HCT116 (cell line): ENCODE measurements around the gene BABAM2. TPM values are rescaled to one million over a fixed set of nuclear protein-coding genes. Genes with fewer than 3 reads are reported as not detected.

Experiments
- ATAC-seq: fragments of 200-7000 bp; cut with Tn5 transposase; 2 replicates; pipeline ENCODE4 v1.9.1; 2020; ENCODE audit warnings: mild to moderate bottlenecking, moderate library complexity
- BruUV-seq: library from RNA; stranded (reverse); fragments of 400-500 nt; replicated peaks from 2 replicates; lab custom pipeline; 2021; lab: Mats Ljungman, UMichigan
- CTCF ChIA-PET: fragments of 300-600 bp; sonication (Branson Sonifier 250); formaldehyde crosslinking; loops from one replicate; lab custom pipeline; 2021; ENCODE audit warnings: antibody characterized with exemption; lab: Charles Lee
- POLR2A ChIA-PET: fragments of 300-600, 350-600 bp; sonication (Branson Sonifier 250); formaldehyde crosslinking; loops from one replicate; lab custom pipeline; 2021; ENCODE audit warnings: antibody characterized with exemption; lab: Charles Lee
- RAD21 ChIA-PET, 2 experiments: fragments of 300-600 bp; sonication (Branson Sonifier 250); formaldehyde crosslinking; loops; one replicate each; lab custom pipeline; 2023; ENCODE audit warnings: low total read pairs in 2 of 2; ENCODE audit not compliant: uncharacterized antibody in 2 of 2, unreplicated experiment in 2 of 2, low non-redundant PET in 1 of 2; lab: Charles Lee
- DNase-seq: peaks from one replicate; pipeline ENCODE4 v3.0.0-alpha.2; 2010; ENCODE audit warnings: low read depth, low spot score
- H2AFZ ChIP-seq: fragments of 200-600 bp; shearing (Covaris generic), sonication (generic); 2 replicates; pipeline ENCODE4 v1.6.1; 2017; ENCODE audit warnings: low read depth, mixed run types, mixed read lengths, antibody characterized with exemption, low read length; ENCODE audit not compliant: poor library complexity, severe bottlenecking
- H3K27ac ChIP-seq: 2 replicates; pipeline ENCODE4 v1.5.1; 2012; ENCODE audit warnings: low read depth, low read length
- H3K27me3 ChIP-seq: fragments of 200-600 bp; sonication (generic); 2 replicates; pipeline ENCODE4 v1.6.1; 2016; ENCODE audit warnings: mixed run types, low read length, mixed read lengths; ENCODE audit not compliant: insufficient read depth
- H3K36me3 ChIP-seq, 2 experiments: fragments of 200-500 bp in 1 of 2; fragments of 200-600 bp in 1 of 2; sonication (Bioruptor generic) in 1 of 2; sonication (generic) in 1 of 2; 2 replicates each; pipeline versions ENCODE4 v1.5.1 to v1.6.1; 2014 to 2016; ENCODE audit warnings: low read length in 2 of 2, inconsistent platforms in 1 of 2, mixed read lengths in 1 of 2, mixed run types in 1 of 2; ENCODE audit not compliant: insufficient read depth in 2 of 2, control insufficient read depth in 1 of 2
- H3K4me1 ChIP-seq, 2 experiments: fragments of 200-600 bp in 1 of 2; sonication (generic) in 1 of 2; 2 replicates each; pipeline versions ENCODE4 v1.5.1 to v1.6.1; 2012 to 2017; ENCODE audit warnings: low read length in 2 of 2, inconsistent platforms in 1 of 2, mild to moderate bottlenecking in 1 of 2, mixed read lengths in 1 of 2, mixed run types in 1 of 2, moderate library complexity in 1 of 2; ENCODE audit not compliant: insufficient read depth in 2 of 2, control insufficient read depth in 1 of 2
- H3K4me2 ChIP-seq: fragments of 200-600 bp; sonication (generic); 2 replicates; pipeline ENCODE4 v1.6.1; 2017; ENCODE audit warnings: mixed run types, low read length, mixed read lengths
- H3K4me3 ChIP-seq, 2 experiments: fragments of 200-600 bp in 1 of 2; sonication (generic) in 1 of 2; replicated peaks in 1 of 2; 2 replicates each; pipeline ENCODE4 v1.5.1; 2011 to 2016; ENCODE audit warnings: low read length in 2 of 2, control low read depth in 1 of 2, low read depth in 1 of 2, mild to moderate bottlenecking in 1 of 2, mixed read lengths in 1 of 2, mixed run types in 1 of 2
- H3K79me2 ChIP-seq: fragments of 200-600 bp; sonication (generic); 2 replicates; pipeline ENCODE4 v1.6.1; 2017; ENCODE audit warnings: mild to moderate bottlenecking, mixed run types, low read length, moderate library complexity, mixed read lengths; ENCODE audit not compliant: insufficient read depth
- H3K9ac ChIP-seq: fragments of 200-600 bp; sonication (generic); 2 replicates; pipeline ENCODE4 v1.6.1; 2016; ENCODE audit warnings: low read length, mixed read lengths
- H3K9me2 ChIP-seq: fragments of 200-600 bp; sonication (generic), shearing (Covaris generic); 2 replicates; pipeline ENCODE4 v1.6.1; 2017; ENCODE audit warnings: mixed run types, mild to moderate bottlenecking, moderate library complexity; ENCODE audit not compliant: insufficient read depth
- H3K9me3 ChIP-seq, 2 experiments: fragments of 200-500 bp in 1 of 2; fragments of 200-600 bp in 1 of 2; sonication (Bioruptor generic) in 1 of 2; sonication (generic) in 1 of 2; 2 replicates each; pipeline ENCODE4 v1.6.1; 2014 to 2017; ENCODE audit warnings: low read length in 2 of 2, mixed read lengths in 2 of 2, inconsistent platforms in 1 of 2, low read depth in 1 of 2, mild to moderate bottlenecking in 1 of 2, mixed run types in 1 of 2, moderate library complexity in 1 of 2; ENCODE audit not compliant: control insufficient read depth in 1 of 2, insufficient read depth in 1 of 2
- H4K20me1 ChIP-seq: fragments of 200-600 bp; sonication (generic), shearing (Covaris generic); 2 replicates; pipeline ENCODE4 v1.6.1; 2017; ENCODE audit warnings: mixed run types, mild to moderate bottlenecking, moderate library complexity; ENCODE audit not compliant: insufficient read depth
- CBX3 ChIP-seq: IDR thresholded peaks from 2 replicates; pipeline ENCODE4 v1.6.1; 2012; ENCODE audit warnings: low read depth
- CEBPB ChIP-seq: IDR thresholded peaks from 2 replicates; pipeline ENCODE4 v1.6.1; 2012; ENCODE audit warnings: low read depth
- CTCF ChIP-seq, 3 experiments: fragments of 200-600 bp in 1 of 3; sonication (generic) in 1 of 3; IDR thresholded peaks in 2 of 3; conservative IDR thresholded peaks in 1 of 3; 2 replicates each; pipeline ENCODE4 v1.5.1; 2012 to 2017; ENCODE audit warnings: low read depth in 2 of 3, low read length in 2 of 3, antibody characterized with exemption in 1 of 3, borderline replicate concordance in 1 of 3, control low read depth in 1 of 3, mild to moderate bottlenecking in 1 of 3, mixed read lengths in 1 of 3, mixed run types in 1 of 3, moderate library complexity in 1 of 3; ENCODE audit not compliant: insufficient read depth in 1 of 3
- FOSL1 ChIP-seq: IDR thresholded peaks from 2 replicates; pipeline ENCODE4 v1.6.1; 2012; ENCODE audit warnings: low read depth
- MAX ChIP-seq: IDR thresholded peaks from 2 replicates; pipeline ENCODE4 v1.6.1; 2012
- POLR2A ChIP-seq: IDR thresholded peaks from 2 replicates; pipeline ENCODE4 v1.7.0; 2011; ENCODE audit warnings: borderline replicate concordance; ENCODE audit not compliant: insufficient read depth, insufficient read length; ENCODE audit errors: extremely low read depth
- RAD21 ChIP-seq: IDR thresholded peaks from 2 replicates; pipeline ENCODE4 v1.6.1; 2012; ENCODE audit warnings: low read depth, mild to moderate bottlenecking
- REST ChIP-seq: IDR thresholded peaks from 2 replicates; pipeline ENCODE4 v1.6.1; 2012; ENCODE audit warnings: low read depth
- SP1 ChIP-seq: IDR thresholded peaks from 2 replicates; pipeline ENCODE4 v1.6.1; 2012; ENCODE audit warnings: low read depth
- YY1 ChIP-seq: IDR thresholded peaks from 2 replicates; pipeline ENCODE4 v1.6.1; 2011; ENCODE audit warnings: low read length, low read depth, moderate library complexity, mild to moderate bottlenecking; ENCODE audit not compliant: insufficient replicate concordance; ENCODE audit errors: extremely low read depth
- ZBTB33 ChIP-seq: IDR thresholded peaks from 2 replicates; pipeline ENCODE4 v1.6.1; 2011; ENCODE audit warnings: mild to moderate bottlenecking, low read length, moderate library complexity; ENCODE audit not compliant: insufficient replicate concordance; ENCODE audit errors: extremely low read depth
- ZFX ChIP-seq: fragments of 450-650 bp; IDR thresholded peaks from 2 replicates; pipeline ENCODE4 v1.6.1; 2017
- intact Hi-C: fragments of 100-400 bp; cut with micrococcal nuclease; formaldehyde crosslinking; loops from 2 replicates; pipeline ENCODE4 v1.10.0; 2022
- total RNA-seq: library from RNA; stranded (reverse); gene quantifications from one replicate; pipeline ENCODE4 v1.2.1, GENCODE V29; 2021; ENCODE audit not compliant: unreplicated experiment

The BABAM2 gene
- total RNA-seq, 1 experiment from 2014 or later, result 23.8 TPM

GRCh38 chr2:28093308-28093707 is 202.8 kb downstream of the BABAM2 start:
- no peaks in the 10 kb centered on the region for H3K27me3 ChIP-seq
- H3K27ac ChIP-seq, result no peak overlapping the region
- H3K4me2 ChIP-seq, result no peak overlapping the region
- RAD21 ChIA-PET, result no interaction called here
- CTCF ChIA-PET, result no interaction called here
- H3K9me2 ChIP-seq, result no peaks in the 10 kb centered on the region; the same call in 1 of the 2 replicates
- ATAC-seq (no peak), DNase-seq (no peak)
- no TSS peak for BruUV-seq
- no peak overlapping the region for H3K9ac ChIP-seq
- no peaks in the 10 kb centered on the region for H3K36me3 ChIP-seq
- H3K79me2 ChIP-seq, result no peaks in the 10 kb centered on the region
- no peak for TF ChIP-seq MAX
- TF ChIP-seq POLR2A, result no peak
- no peak for TF ChIP-seq ZBTB33
- TF ChIP-seq CEBPB, result no peak
- TF ChIP-seq YY1, result no peak
- TF ChIP-seq, all 23 proteins: peak for 0
- no peaks in the 10 kb centered on the region for H3K9me3 ChIP-seq
- intact Hi-C loops, result no loop called here
- H3K4me1 ChIP-seq, result peaks cover 0 to 5% of the 10 kb centered on the region in 2 experiments; a peak in 1 of 4 replicates
- no peak overlapping the region for H3K4me3 ChIP-seq
- POLR2A ChIA-PET, result no interaction called here
- H4K20me1 ChIP-seq, result no peaks in the 10 kb centered on the region
- H2AFZ ChIP-seq, result no peak overlapping the region

GRCh38 chr2:28093768-28094167 is 203.2 kb downstream of the BABAM2 start:
- Histone ChIP-seq H2AFZ (no peak overlapping the region), H3K36me3 (no peaks in the 10 kb centered on the region), H3K9me2 (no peaks in the 10 kb centered on the region; the same call in 1 of the 2 replicates), H3K4me3 (no peak overlapping the region), H3K79me2 (no peaks in the 10 kb centered on the region), H3K27me3 (no peaks in the 10 kb centered on the region), H3K4me2 (no peak overlapping the region), H3K9me3 (no peaks in the 10 kb centered on the region), H3K27ac (no peak overlapping the region), H3K4me1 (peaks cover 0 to 2% of the 10 kb centered on the region in 2 experiments; a peak in 1 of 4 replicates), H4K20me1 (no peaks in the 10 kb centered on the region), H3K9ac (no peak overlapping the region)
- BruUV-seq, result no TSS peak
- CTCF ChIA-PET, result no interaction called here
- POLR2A ChIA-PET, result no interaction called here
- ATAC-seq, result no peak
- RAD21 ChIA-PET, result no interaction called here
- intact Hi-C loops, result no loop called here
- DNase-seq, result no peak
- TF ChIP-seq SP1 (no peak), YY1 (no peak), RAD21 (no peak), FOSL1 (no peak), MAX (no peak), POLR2A (no peak), CBX3 (no peak), CTCF (IDR thresholded peaks at IDR 0.05 in 2 of 3, conservative IDR thresholded peaks at IDR 0.05 in 1 of 3; ENCODE audit: borderline replicate concordance in 1 of 3, insufficient read depth in 1 of 3, low read depth in 2 of 3, low read length in 2 of 3) (no peak), ZFX (no peak), REST (no peak)
